GM12865 (cell line): Measurements from ENCODE around the gene CSTPP1.
"Not testable (repeated sequence)": the region's sequence is repeated elsewhere in the genome, so short reads cannot be mapped to it uniquely, and the experiment has no call there.

Experiments used
- DNase-seq: peaks from one replicate; pipeline ENCODE4 v3.0.0; 2010; ENCODE audit warnings: low read depth
- H3K4me3 ChIP-seq: 2 replicates; pipeline ENCODE4 v1.5.1; 2011; ENCODE audit warnings: mild to moderate bottlenecking, low read depth, low read length, control low read depth
- TF ChIP-seq, protein P1 (sequence below): IDR thresholded peaks from 2 replicates; pipeline ENCODE4 v1.5.1; 2011; ENCODE audit warnings: low read length, control low read depth, low read depth, inconsistent platforms; ENCODE audit not compliant: insufficient read depth; ENCODE audit errors: missing control alignments

CSTPP1 gene

DNA sequence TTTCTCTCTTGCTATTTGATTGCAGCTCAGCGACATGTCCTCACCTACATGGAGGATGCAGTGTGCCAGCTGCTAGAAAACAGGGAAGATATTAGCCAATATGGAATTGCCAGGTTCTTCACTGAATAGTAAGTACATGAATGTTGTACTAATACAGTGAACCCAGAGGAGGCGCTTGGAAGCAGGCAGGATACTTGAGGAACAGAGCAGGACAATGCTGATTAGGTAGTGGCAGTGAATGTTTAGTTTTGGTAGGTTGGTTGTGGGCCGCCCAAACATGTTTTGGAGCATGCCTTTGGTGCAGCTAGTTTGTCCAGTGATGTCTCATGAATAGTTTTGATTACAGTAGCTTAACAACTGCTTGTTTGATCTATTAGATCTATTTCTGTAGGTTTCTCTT is 50.6 kb downstream of the CSTPP1 start:
- no peak overlapping the region for H3K4me3 ChIP-seq
- DNase-seq = no peak
- TF ChIP-seq, protein P1, sequence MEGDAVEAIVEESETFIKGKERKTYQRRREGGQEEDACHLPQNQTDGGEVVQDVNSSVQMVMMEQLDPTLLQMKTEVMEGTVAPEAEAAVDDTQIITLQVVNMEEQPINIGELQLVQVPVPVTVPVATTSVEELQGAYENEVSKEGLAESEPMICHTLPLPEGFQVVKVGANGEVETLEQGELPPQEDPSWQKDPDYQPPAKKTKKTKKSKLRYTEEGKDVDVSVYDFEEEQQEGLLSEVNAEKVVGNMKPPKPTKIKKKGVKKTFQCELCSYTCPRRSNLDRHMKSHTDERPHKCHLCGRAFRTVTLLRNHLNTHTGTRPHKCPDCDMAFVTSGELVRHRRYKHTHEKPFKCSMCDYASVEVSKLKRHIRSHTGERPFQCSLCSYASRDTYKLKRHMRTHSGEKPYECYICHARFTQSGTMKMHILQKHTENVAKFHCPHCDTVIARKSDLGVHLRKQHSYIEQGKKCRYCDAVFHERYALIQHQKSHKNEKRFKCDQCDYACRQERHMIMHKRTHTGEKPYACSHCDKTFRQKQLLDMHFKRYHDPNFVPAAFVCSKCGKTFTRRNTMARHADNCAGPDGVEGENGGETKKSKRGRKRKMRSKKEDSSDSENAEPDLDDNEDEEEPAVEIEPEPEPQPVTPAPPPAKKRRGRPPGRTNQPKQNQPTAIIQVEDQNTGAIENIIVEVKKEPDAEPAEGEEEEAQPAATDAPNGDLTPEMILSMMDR = no peak

- DNase-seq = not testable (repeated sequence)
Observed at GRCh38 chr11:46989810-46990487, 53.4 kb downstream of the CSTPP1 start.

DNA sequence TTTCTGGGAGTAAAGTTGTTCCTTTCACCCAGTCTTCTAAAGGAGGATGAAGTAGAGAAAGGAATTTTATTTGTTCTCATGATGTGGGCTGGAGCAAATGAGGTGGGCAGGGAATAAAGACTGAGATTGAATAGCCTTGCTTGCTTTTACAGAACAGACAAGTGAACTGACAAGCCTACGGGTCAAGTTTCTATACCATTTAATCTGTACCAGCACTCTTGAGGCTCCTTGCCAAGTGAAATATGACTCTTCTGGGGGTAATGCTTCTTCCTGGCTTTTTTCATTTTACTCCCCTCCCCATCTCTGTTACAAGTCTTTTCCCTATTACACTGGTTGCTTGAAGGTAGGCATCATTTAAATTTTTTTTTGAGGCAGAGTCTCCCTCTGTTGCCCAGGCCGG is 54.8 kb downstream of the CSTPP1 start:
- no peak for DNase-seq
- no peak overlapping the region for H3K4me3 ChIP-seq
- TF ChIP-seq, protein P1 = no peak

More at GRCh38 chr11:46989810-46990487, 53.4 kb downstream of the CSTPP1 start:
- H3K4me3 ChIP-seq = not testable (repeated sequence)

DNA sequence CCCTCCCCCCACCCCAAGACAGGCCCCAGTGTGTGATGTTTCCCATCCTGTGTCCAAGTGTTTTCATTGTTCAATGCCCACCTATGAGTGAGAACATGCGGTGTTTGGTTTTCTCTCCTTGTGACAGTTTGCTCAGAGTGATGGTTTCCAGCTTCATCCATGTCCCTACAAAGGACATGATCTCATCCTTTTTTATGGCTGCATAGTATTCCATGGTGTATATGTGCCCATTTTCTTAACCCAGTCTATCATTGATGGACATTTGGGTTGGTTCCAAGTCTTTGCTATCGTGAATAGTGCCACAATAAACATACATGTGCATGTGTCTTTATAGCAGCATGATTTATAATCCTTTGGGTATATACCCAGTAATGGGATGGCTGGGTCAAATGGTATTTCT is 55.8 kb downstream of the CSTPP1 start:
- H3K4me3 ChIP-seq, DNase-seq: not testable (repeated sequence)

DNA sequence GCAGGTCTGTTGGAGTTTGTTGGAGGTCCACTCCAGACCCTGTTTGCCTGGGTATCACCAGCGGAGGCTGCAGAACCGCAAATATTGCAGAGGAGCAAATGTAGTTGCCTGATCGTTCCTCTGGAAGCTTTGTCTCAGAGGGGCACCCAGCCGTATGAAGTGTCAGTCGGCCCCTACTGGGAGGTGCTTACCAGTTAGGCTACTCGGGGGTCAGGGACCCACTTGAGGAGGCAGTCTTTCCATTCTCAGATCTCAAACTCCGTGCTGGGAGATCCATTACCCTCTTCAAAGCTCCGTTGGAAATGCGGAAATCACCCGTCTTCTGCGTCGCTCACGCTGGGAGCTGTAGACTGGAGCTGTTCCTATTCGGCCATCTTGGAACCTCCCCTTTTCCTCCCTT is 61.2 kb downstream of the CSTPP1 start:
- DNase-seq, H3K4me3 ChIP-seq: not testable (repeated sequence)

GRCh38 chr11:46999217-46999616 is 62.7 kb downstream of the CSTPP1 start:
- TF ChIP-seq, protein P1 = no peak
- DNase-seq = no peak
- no peak overlapping the region for H3K4me3 ChIP-seq

DNA sequence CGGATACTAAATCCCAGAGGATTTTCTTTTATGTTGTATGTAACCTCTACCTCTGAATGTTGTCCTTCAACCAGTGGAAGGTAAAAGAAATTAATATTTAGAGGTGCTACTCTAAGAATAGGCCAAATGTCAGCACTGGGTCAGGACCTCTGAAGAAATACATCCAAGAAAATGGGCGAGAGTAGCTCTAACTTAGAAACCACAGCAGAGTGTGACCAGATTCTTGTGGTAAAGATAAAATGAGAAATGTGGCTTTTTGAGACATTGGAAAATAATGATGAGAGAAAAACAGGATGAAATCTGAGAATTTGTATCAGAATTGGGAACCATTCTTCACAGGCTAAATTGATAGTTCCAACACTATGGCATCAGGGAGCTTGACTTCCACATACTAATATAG is 63.5 kb downstream of the CSTPP1 start:
- H3K4me3 ChIP-seq = no peak overlapping the region

GRCh38 chr11:47001781-47002181 is 65.2 kb downstream of the CSTPP1 start:
- TF ChIP-seq, protein P1 = no peak
- H3K4me3 ChIP-seq = no peak overlapping the region
- DNase-seq = no peak

More for the DNA sequence above, 63.5 kb downstream of the CSTPP1 start:
- TF ChIP-seq, protein P1 = no peak
- DNase-seq = no peak
